BLaER1 (cell line): ENCODE data around the gene DPY30.

Experiments used
- H3K27ac ChIP-seq: shearing (Covaris generic); formaldehyde crosslinking; 2 replicates; pipeline ENCODE4 v1.8.1; 2022
- H3K27me3 ChIP-seq: shearing (Covaris generic); formaldehyde crosslinking; 2 replicates; pipeline ENCODE4 v1.8.1; 2022
- H3K36me3 ChIP-seq: shearing (Covaris generic); formaldehyde crosslinking; 2 replicates; pipeline ENCODE4 v1.8.1; 2022
- H3K4me1 ChIP-seq: shearing (Covaris generic); formaldehyde crosslinking; 2 replicates; pipeline ENCODE4 v1.8.1; 2022
- H3K4me2 ChIP-seq: shearing (Covaris generic); formaldehyde crosslinking; 2 replicates; pipeline ENCODE4 v1.8.1; 2022
- H3K4me3 ChIP-seq: shearing (Covaris generic); formaldehyde crosslinking; 2 replicates; pipeline ENCODE4 v1.8.1; 2022
- H3K9ac ChIP-seq: shearing (Covaris generic); formaldehyde crosslinking; 2 replicates; pipeline ENCODE4 v1.8.1; 2022
- H3K9me3 ChIP-seq: shearing (Covaris generic); formaldehyde crosslinking; 2 replicates; pipeline ENCODE4 v1.8.1; 2022
- H4K20me1 ChIP-seq: shearing (Covaris generic); formaldehyde crosslinking; 2 replicates; pipeline ENCODE4 v1.8.1; 2022
- Cebpa-rat ChIP-seq: shearing (Covaris generic); IDR thresholded peaks from 2 replicates; pipeline ENCODE4 v1.8.1; 2022

Gene DPY30

DNA sequence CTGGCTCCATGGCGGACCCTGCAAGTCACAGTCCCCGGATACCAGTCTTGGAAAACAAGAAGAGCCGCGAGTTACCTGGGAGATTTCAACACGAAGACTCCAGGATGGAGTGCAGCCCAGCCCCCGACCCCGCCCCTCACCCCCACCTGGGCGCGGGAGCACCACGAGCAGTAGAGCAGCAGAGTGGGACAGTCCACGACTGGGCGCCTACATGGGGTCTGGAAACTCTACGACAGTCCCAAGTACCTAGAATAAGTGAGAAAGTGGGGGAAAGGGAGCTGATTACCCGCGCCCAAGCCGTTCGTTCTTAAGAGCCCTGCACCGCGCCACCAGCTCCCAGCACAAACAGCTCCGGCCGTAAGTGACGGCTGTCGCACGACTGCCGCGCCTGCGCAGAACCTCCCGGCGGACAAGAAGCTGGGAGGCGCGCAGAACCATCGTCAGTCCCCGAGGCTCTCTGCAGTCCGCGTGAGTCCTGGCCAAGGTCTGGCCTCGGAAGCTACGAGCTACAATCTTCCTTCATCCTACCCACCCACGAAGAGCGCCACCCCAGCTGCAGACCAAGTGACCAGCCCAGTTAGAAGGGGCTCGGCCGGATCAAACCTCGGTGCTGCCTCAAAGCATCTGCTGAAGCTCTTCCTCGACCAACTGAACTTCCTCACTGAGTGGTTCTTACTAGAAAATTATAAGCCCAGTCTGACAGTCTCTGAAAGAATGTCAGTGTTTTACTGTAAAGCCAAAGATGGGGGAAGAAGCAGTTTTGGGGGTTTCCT is at the start of gene DPY30:
TSS of gene DPY30 (minus strand) at position 359 of the 773 bp plus-strand sequence. CDS start at position 10, 349 bp downstream.
- Histone ChIP-seq H3K4me1 (peaks cover 15% of the 10 kb centered on the region), H3K9ac (peak within 1 kb of the TSS; percentile 86), H3K27ac (peak within 1 kb of the TSS; percentile 87), H3K4me3 (peak within 1 kb of the TSS; percentile 74), H3K36me3 (peaks cover 18% of the 10 kb centered on the region), H3K4me2 (peak within 1 kb of the TSS; percentile 87), H3K9me3 (no peaks in the 10 kb centered on the region), H3K27me3 (no peaks in the 10 kb centered on the region), H4K20me1 (no peaks in the 10 kb centered on the region)
- TF ChIP-seq Cebpa-rat, result no peak

- Histone ChIP-seq H3K9me3 (no peaks in the 10 kb centered on the region), H3K4me1 (no peaks in the 10 kb centered on the region)
Measured at GRCh38 chr2:32074134-32074506, 34.5 kb upstream of the DPY30 start.

GRCh38 chr2:32067549-32067948 is 27.9 kb upstream of the DPY30 start:
- Histone ChIP-seq H4K20me1 (peaks cover 28% of the 10 kb centered on the region; the same call in 1 of the 2 replicates), H3K27ac (no peak overlapping the region)

More at GRCh38 chr2:32074134-32074506, 34.5 kb upstream of the DPY30 start:
- H4K20me1 ChIP-seq, result peaks cover 60% of the 10 kb centered on the region
- no peak overlapping the region for H3K9ac ChIP-seq
- H3K27me3 ChIP-seq, result no peaks in the 10 kb centered on the region
- H3K4me2 ChIP-seq, result no peak overlapping the region
- H3K27ac ChIP-seq, result no peak overlapping the region
- H3K36me3 ChIP-seq, result peaks cover 41% of the 10 kb centered on the region
- TF ChIP-seq Cebpa-rat, result no peak
- H3K4me3 ChIP-seq, result no peak overlapping the region

DNA sequence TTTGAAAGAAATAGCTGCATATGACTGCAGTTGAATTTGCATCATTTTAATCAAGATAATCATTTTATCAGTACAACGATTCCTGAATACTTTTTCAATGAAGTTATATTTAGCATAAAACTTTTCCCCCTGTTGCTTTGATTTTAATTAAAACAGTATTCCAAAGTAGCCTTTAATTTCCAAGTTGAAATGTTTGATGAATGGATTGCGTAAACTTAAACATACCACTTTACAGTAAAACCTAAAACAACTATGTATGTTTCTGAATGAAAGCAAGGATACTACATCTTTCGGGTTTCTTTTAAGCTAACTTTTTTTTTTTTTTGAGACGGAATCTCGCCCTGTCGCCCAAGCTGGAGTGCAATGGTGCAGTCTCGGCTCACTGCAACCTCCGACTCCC is 25.1 kb upstream of the DPY30 start:
- Histone ChIP-seq H3K4me1 (peaks cover 33% of the 10 kb centered on the region), H3K27me3 (no peaks in the 10 kb centered on the region), H3K9ac (peak overlapping the region; percentile 87), H4K20me1 (0 out of 2 replicates have a peak, but pooled peaks cover 5% of the 10 kb centered on the region), H3K4me2 (peak overlapping the region; percentile 71), H3K9me3 (no peaks in the 10 kb centered on the region), H3K36me3 (peaks cover 22% of the 10 kb centered on the region; the same call in 1 of the 2 replicates), H3K4me3 (peak overlapping the region; percentile 80), H3K27ac (no peak overlapping the region)
- no peak for TF ChIP-seq Cebpa-rat

More at GRCh38 chr2:32067549-32067948, 27.9 kb upstream of the DPY30 start:
- no peaks in the 10 kb centered on the region for H3K27me3 ChIP-seq
- H3K9me3 ChIP-seq, result no peaks in the 10 kb centered on the region
- H3K4me3 ChIP-seq, result no peak overlapping the region
- TF ChIP-seq Cebpa-rat, result no peak
- H3K4me2 ChIP-seq, result no peak overlapping the region
- H3K36me3 ChIP-seq, result peaks cover 39% of the 10 kb centered on the region
- no peak overlapping the region for H3K9ac ChIP-seq
- H3K4me1 ChIP-seq, result peaks cover 25% of the 10 kb centered on the region

- H3K27me3 ChIP-seq, result no peaks in the 10 kb centered on the region
- peak overlapping the region; percentile 87 for H3K9ac ChIP-seq
- peaks cover 22% of the 10 kb centered on the region; the same call in 1 of the 2 replicates for H3K36me3 ChIP-seq
- H4K20me1 ChIP-seq, result 0 out of 2 replicates have a peak, but pooled peaks cover 5% of the 10 kb centered on the region
- peak overlapping the region; percentile 80 for H3K4me3 ChIP-seq
- no peaks in the 10 kb centered on the region for H3K9me3 ChIP-seq
- no peak for TF ChIP-seq Cebpa-rat
- peak overlapping the region; percentile 71 for H3K4me2 ChIP-seq
- peaks cover 33% of the 10 kb centered on the region for H3K4me1 ChIP-seq
- peak overlapping the region; percentile 85 for H3K27ac ChIP-seq
Measured at GRCh38 chr2:32064021-32064601, 24.5 kb upstream of the DPY30 start.

- peak within 1 kb of the TSS; percentile 87 for H3K9ac ChIP-seq
- no peaks in the 10 kb centered on the region for H3K27me3 ChIP-seq
- peak within 1 kb of the TSS; percentile 85 for H3K27ac ChIP-seq
- no peak for TF ChIP-seq Cebpa-rat
- H3K4me2 ChIP-seq, result peak within 1 kb of the TSS; percentile 87
- H3K4me3 ChIP-seq, result peak within 1 kb of the TSS; percentile 80
- 0 out of 2 replicates have a peak, but pooled peaks cover 5% of the 10 kb centered on the region for H4K20me1 ChIP-seq
- peaks cover 33% of the 10 kb centered on the region for H3K4me1 ChIP-seq
- no peaks in the 10 kb centered on the region for H3K9me3 ChIP-seq
- peaks cover 16% of the 10 kb centered on the region; the same call in 1 of the 2 replicates for H3K36me3 ChIP-seq
Measured at GRCh38 chr2:32063310-32064020, 23.9 kb upstream of the DPY30 start, which contains the start of gene SPAST. SPAST (plus strand) TSS chr2:32063556; CDS start chr2:32063832, 276 bp downstream.

- H3K9ac ChIP-seq, result peak overlapping the region; percentile 87
- H3K36me3 ChIP-seq, result peaks cover 12% of the 10 kb centered on the region; the same call in 1 of the 2 replicates
Measured at GRCh38 chr2:32061973-32062861, 22.6 kb upstream of the DPY30 start.

DNA sequence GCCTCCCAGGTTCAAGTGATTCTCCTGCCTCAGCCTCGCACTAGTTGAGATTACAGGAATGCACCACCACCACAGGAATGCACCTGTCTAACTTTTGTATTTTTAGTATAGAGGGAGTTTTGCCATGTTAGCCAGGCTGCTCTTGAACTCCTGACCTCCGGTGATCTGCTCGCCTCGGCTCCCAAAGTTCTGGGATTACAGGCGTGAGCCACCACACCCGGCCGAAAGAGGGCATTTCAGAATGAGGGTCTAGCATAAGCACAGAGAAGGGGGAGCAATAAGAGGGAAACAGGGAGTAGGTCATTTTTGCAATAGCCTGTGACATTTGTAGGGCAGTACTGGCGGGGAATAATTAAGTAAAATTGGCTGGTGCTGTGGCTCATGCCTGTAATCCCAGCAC is 21.8 kb upstream of the DPY30 start:
- Histone ChIP-seq H3K4me1 (peaks cover 29% of the 10 kb centered on the region), H3K9me3 (no peaks in the 10 kb centered on the region), H3K9ac (no peak overlapping the region), H4K20me1 (0 out of 2 replicates have a peak, but pooled peaks cover 5% of the 10 kb centered on the region), H3K27me3 (no peaks in the 10 kb centered on the region), H3K4me2 (no peak overlapping the region), H3K27ac (no peak overlapping the region), H3K4me3 (no peak overlapping the region), H3K36me3 (peaks cover 6% of the 10 kb centered on the region; the same call in 1 of the 2 replicates)
- TF ChIP-seq Cebpa-rat, result no peak

More at GRCh38 chr2:32061973-32062861, 22.6 kb upstream of the DPY30 start:
- peak overlapping the region; percentile 71 for H3K27ac ChIP-seq
- no peaks in the 10 kb centered on the region for H3K9me3 ChIP-seq
- H4K20me1 ChIP-seq, result 0 out of 2 replicates have a peak, but pooled peaks cover 5% of the 10 kb centered on the region
- H3K4me1 ChIP-seq, result peaks cover 32% of the 10 kb centered on the region
- no peak for TF ChIP-seq Cebpa-rat
- peak overlapping the region; percentile 80 for H3K4me3 ChIP-seq
- H3K27me3 ChIP-seq, result no peaks in the 10 kb centered on the region
- peak overlapping the region; percentile 87 for H3K4me2 ChIP-seq
